ENCODE data around the gene BUD31. TPM values are rescaled to one million over a fixed set of nuclear protein-coding genes. Genes with fewer than 3 reads are reported as not detected.
A peak's percentile ranks its signal among the peaks of the same experiment; 100 is the strongest.

The BUD31 gene
- total and polyA plus RNA-seq, 9 of the 15 experiments (the other 6 are each of a cell fraction or from before 2014, with no cell fraction given) = 105 to 342 (median 247) TPM

- TF ChIP-seq THRB (CRISPR knock-in tag; conservative IDR thresholded peaks at IDR 0.05) (0 out of 2 replicates have a peak, but pooled peaks have one; percentile 13), YBX1 (IDR thresholded peaks at IDR 0.05) (no peak), SNIP1 (IDR thresholded peaks at IDR 0.05; ENCODE audit: low read depth) (no peak), FOXM1 (IDR thresholded peaks at IDR 0.05; ENCODE audit: low read depth) (peak; percentile 74), FOXM1 (CRISPR knock-in tag; IDR thresholded peaks at IDR 0.05; ENCODE audit: low read depth) (no peak), PHF8 (IDR thresholded peaks at IDR 0.05; ENCODE audit: borderline replicate concordance, low read length) (peak; percentile 93), SIN3A (IDR thresholded peaks at IDR 0.05; ENCODE audit: borderline replicate concordance in 2 of 2, control insufficient read depth in 1 of 2, low read depth in 2 of 2, low read length in 2 of 2) (peak; percentile 85 to 93; a peak in 2 of 4 replicates), CCAR2 (IDR thresholded peaks at IDR 0.05; ENCODE audit: low read depth, low read length) (no peak), RAD21 (CRISPR knock-in tag; conservative IDR thresholded peaks at IDR 0.05 in 1 of 2, IDR thresholded peaks at IDR 0.05 in 1 of 2) (peak; percentile 16 to 18; a peak in 1 of 4 replicates), ARHGAP35 (IDR thresholded peaks at IDR 0.05; ENCODE audit: partially characterized antibody) (no peak), HOXB6 (CRISPR knock-in tag; IDR thresholded peaks at IDR 0.05; ENCODE audit: borderline replicate concordance) (no peak; the same call in 1 of the 2 replicates), DNMT1 (IDR thresholded peaks at IDR 0.05) (no peak), CBX1 (IDR thresholded peaks at IDR 0.05; ENCODE audit: low read depth) (no peak; the same call in none of the 2 replicates), PTBP1 (IDR thresholded peaks at IDR 0.05; ENCODE audit: low read depth, low read length) (no peak), CAMTA2 (CRISPR knock-in tag; conservative IDR thresholded peaks at IDR 0.05) (no peak), THAP7 (CRISPR knock-in tag; IDR thresholded peaks at IDR 0.05) (no peak), ZNF121 (CRISPR knock-in tag; conservative IDR thresholded peaks at IDR 0.05) (no peak), ZNF263 (CRISPR knock-in tag; IDR thresholded peaks at IDR 0.05; ENCODE audit: borderline replicate concordance) (peak; percentile 69; the same call in 1 of the 2 replicates), ZNF274 (IDR thresholded peaks at IDR 0.05; ENCODE audit: borderline replicate concordance, low read depth, low read length) (no peak), SAFB2 (IDR thresholded peaks at IDR 0.05; ENCODE audit: borderline replicate concordance, low read depth, low read length, severe bottlenecking) (no peak), NR4A1 (CRISPR knock-in tag; IDR thresholded peaks at IDR 0.05) (peak; percentile 81; the same call in 1 of the 2 replicates), NR4A1 (tag; IDR thresholded peaks at IDR 0.05) (peak; percentile 76), ZBTB2 (IDR thresholded peaks at IDR 0.05) (peak; percentile 52; the same call in 1 of the 2 replicates), NCOA4 (IDR thresholded peaks at IDR 0.05; ENCODE audit: partially characterized antibody) (peak; percentile 99)
Observed at GRCh38 chr7:99438573-99439480, 30.1 kb downstream of the BUD31 start, which contains the start of the genes CPSF4 and PTCD1 (continued).
